ENCODE measurements around the gene PDLIM7. TPM values are rescaled to one million over a fixed set of nuclear protein-coding genes. Genes with fewer than 3 reads are reported as not detected.

PDLIM7 gene
- total and polyA plus RNA-seq, 2 experiments from 2014 or later = 94.7 to 128 TPM

DNA sequence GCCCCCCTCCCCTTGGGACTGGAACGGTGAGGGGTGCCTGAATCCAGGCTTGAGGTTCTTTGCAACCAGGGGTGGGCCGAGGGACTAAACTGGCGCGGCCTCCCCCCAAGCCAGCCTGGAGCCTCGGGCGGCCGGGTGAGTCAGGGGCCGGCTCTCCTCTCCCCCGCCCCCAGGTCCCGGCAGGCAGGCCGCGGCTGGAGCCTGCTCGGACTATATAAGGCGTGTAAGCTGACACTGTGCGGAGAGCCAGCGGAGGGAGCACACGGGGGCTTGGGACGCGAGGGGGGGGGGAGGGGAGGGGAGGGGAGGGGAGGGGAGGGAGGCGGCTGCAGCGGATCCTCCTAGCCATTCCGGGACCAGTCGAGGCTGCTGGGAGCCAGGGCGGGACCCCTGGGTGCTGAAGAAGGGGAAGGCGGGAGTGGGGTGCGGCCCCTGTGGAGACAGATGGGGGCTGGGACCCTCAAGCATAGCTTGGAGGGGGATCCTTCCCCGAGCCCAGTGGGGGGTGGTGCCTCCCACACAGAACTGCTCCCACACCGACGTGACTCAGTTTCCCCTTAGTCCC is 595 bp downstream of the PDLIM7 start:
- Histone ChIP-seq H3K27me3 (ENCODE audit: insufficient read depth) (peaks cover 22% of the 10 kb centered on the region), H3K79me2 (replicated peaks; ENCODE audit: insufficient read depth) (peaks cover 20% of the 10 kb centered on the region), H4K20me1 (replicated peaks; ENCODE audit: insufficient read depth) (no peaks in the 10 kb centered on the region; the same call in none of the 2 replicates), H3K27ac (ENCODE audit: low read depth) (peak overlapping the region; percentile 98), H3K36me3 (ENCODE audit: insufficient read depth) (no peaks in the 10 kb centered on the region), H3K4me1 (ENCODE audit: insufficient read depth) (peaks cover 46% of the 10 kb centered on the region), H3F3A (replicated peaks; ENCODE audit: low read depth) (peaks cover 42% of the 10 kb centered on the region), H3K9me2 (ENCODE audit: insufficient read depth) (no peaks in the 10 kb centered on the region), H2AFZ (no peak overlapping the region), H3K4me3 (peak overlapping the region; percentile 83), H3K4me2 (peak overlapping the region; percentile 99)
- TF ChIP-seq STAT1 (IDR thresholded peaks at IDR 0.05; ENCODE audit: unreplicated experiment) (no peak), POLR2AphosphoS5 (IDR thresholded peaks at IDR 0.05; ENCODE audit: low read depth) (peak; percentile 34; the same call in 1 of the 2 replicates)
- TF ChIP-seq, protein P1, sequence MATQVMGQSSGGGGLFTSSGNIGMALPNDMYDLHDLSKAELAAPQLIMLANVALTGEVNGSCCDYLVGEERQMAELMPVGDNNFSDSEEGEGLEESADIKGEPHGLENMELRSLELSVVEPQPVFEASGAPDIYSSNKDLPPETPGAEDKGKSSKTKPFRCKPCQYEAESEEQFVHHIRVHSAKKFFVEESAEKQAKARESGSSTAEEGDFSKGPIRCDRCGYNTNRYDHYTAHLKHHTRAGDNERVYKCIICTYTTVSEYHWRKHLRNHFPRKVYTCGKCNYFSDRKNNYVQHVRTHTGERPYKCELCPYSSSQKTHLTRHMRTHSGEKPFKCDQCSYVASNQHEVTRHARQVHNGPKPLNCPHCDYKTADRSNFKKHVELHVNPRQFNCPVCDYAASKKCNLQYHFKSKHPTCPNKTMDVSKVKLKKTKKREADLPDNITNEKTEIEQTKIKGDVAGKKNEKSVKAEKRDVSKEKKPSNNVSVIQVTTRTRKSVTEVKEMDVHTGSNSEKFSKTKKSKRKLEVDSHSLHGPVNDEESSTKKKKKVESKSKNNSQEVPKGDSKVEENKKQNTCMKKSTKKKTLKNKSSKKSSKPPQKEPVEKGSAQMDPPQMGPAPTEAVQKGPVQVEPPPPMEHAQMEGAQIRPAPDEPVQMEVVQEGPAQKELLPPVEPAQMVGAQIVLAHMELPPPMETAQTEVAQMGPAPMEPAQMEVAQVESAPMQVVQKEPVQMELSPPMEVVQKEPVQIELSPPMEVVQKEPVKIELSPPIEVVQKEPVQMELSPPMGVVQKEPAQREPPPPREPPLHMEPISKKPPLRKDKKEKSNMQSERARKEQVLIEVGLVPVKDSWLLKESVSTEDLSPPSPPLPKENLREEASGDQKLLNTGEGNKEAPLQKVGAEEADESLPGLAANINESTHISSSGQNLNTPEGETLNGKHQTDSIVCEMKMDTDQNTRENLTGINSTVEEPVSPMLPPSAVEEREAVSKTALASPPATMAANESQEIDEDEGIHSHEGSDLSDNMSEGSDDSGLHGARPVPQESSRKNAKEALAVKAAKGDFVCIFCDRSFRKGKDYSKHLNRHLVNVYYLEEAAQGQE (IDR thresholded peaks at IDR 0.05; ENCODE audit: unreplicated experiment) = peak; percentile 18
- TF ChIP-seq, protein P2, sequence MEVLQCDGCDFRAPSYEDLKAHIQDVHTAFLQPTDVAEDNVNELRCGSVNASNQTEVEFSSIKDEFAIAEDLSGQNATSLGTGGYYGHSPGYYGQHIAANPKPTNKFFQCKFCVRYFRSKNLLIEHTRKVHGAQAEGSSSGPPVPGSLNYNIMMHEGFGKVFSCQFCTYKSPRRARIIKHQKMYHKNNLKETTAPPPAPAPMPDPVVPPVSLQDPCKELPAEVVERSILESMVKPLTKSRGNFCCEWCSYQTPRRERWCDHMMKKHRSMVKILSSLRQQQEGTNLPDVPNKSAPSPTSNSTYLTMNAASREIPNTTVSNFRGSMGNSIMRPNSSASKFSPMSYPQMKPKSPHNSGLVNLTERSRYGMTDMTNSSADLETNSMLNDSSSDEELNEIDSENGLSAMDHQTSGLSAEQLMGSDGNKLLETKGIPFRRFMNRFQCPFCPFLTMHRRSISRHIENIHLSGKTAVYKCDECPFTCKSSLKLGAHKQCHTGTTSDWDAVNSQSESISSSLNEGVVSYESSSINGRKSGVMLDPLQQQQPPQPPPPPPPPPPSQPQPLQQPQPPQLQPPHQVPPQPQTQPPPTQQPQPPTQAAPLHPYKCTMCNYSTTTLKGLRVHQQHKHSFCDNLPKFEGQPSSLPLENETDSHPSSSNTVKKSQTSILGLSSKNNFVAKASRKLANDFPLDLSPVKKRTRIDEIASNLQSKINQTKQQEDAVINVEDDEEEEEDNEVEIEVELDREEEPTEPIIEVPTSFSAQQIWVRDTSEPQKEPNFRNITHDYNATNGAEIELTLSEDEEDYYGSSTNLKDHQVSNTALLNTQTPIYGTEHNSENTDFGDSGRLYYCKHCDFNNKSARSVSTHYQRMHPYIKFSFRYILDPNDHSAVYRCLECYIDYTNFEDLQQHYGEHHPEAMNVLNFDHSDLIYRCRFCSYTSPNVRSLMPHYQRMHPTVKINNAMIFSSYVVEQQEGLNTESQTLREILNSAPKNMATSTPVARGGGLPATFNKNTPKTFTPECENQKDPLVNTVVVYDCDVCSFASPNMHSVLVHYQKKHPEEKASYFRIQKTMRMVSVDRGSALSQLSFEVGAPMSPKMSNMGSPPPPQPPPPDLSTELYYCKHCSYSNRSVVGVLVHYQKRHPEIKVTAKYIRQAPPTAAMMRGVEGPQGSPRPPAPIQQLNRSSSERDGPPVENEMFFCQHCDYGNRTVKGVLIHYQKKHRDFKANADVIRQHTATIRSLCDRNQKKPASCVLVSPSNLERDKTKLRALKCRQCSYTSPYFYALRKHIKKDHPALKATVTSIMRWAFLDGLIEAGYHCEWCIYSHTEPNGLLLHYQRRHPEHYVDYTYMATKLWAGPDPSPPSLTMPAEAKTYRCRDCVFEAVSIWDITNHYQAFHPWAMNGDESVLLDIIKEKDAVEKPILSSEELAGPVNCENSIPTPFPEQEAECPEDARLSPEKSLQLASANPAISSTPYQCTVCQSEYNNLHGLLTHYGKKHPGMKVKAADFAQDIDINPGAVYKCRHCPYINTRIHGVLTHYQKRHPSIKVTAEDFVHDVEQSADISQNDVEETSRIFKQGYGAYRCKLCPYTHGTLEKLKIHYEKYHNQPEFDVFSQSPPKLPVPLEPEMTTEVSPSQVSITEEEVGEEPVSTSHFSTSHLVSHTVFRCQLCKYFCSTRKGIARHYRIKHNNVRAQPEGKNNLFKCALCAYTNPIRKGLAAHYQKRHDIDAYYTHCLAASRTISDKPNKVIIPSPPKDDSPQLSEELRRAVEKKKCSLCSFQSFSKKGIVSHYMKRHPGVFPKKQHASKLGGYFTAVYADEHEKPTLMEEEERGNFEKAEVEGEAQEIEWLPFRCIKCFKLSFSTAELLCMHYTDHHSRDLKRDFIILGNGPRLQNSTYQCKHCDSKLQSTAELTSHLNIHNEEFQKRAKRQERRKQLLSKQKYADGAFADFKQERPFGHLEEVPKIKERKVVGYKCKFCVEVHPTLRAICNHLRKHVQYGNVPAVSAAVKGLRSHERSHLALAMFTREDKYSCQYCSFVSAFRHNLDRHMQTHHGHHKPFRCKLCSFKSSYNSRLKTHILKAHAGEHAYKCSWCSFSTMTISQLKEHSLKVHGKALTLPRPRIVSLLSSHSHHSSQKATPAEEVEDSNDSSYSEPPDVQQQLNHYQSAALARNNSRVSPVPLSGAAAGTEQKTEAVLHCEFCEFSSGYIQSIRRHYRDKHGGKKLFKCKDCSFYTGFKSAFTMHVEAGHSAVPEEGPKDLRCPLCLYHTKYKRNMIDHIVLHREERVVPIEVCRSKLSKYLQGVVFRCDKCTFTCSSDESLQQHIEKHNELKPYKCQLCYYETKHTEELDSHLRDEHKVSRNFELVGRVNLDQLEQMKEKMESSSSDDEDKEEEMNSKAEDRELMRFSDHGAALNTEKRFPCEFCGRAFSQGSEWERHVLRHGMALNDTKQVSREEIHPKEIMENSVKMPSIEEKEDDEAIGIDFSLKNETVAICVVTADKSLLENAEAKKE (CRISPR knock-in tag; IDR thresholded peaks at IDR 0.05) = no peak
- H3K27ac Mint-ChIP-seq = peak overlapping the region; percentile 97
- peak; percentile 42 for ATAC-seq
- H3K9me3 Mint-ChIP-seq = no peaks in the 10 kb centered on the region
- peak overlapping the region; percentile 79 for H3K4me3 Mint-ChIP-seq
- peaks cover 21% of the 10 kb centered on the region for H3K36me3 Mint-ChIP-seq (ENCODE audit: low read depth)
- DNase-seq (ENCODE audit: low spot score) = peak; percentile 95
- H3K27me3 Mint-ChIP-seq (ENCODE audit: insufficient read depth, low read depth, poor library complexity) = peaks cover 41% of the 10 kb centered on the region
- H3K4me1 Mint-ChIP-seq = peaks cover 49% of the 10 kb centered on the region
